GM23338 (cell line): Measurements from ENCODE around the gene KLRK1. TPM values are rescaled to one million over a fixed set of nuclear protein-coding genes. Genes with fewer than 3 reads are reported as not detected.

ENCODE experiments used
- ATAC-seq: fragments of 200-7000 bp; cut with Tn5 transposase; 3 replicates; pipeline ENCODE4 v1.9.1; 2020
- DNase-seq: peaks from one replicate; pipeline ENCODE4 v3.0.0-alpha.2; 2015; ENCODE audit warnings: low spot score
- H2AFZ ChIP-seq: fragments of 200-600 bp; sonication (generic); 2 replicates; pipeline ENCODE4 v1.8.0; 2016; ENCODE audit warnings: antibody characterized with exemption, mild to moderate bottlenecking, moderate library complexity
- H3F3A ChIP-seq: fragments of 200-600 bp; sonication (generic); replicated peaks from 2 replicates; pipeline ENCODE4 v1.8.0; 2017; ENCODE audit warnings: antibody characterized with exemption, mixed run types, low read depth
- H3K27ac ChIP-seq: fragments of 200-600 bp; sonication (generic); 2 replicates; pipeline ENCODE4 v1.6.1; 2016; ENCODE audit warnings: low read depth
- H3K27me3 ChIP-seq: fragments of 200-600 bp; sonication (generic); 2 replicates; pipeline ENCODE4 v1.8.0; 2016; ENCODE audit warnings: mild to moderate bottlenecking, mixed run types, moderate library complexity; ENCODE audit not compliant: insufficient read depth
- H3K36me3 ChIP-seq: fragments of 200-600 bp; sonication (generic); 2 replicates; pipeline ENCODE4 v1.8.0; 2016; ENCODE audit warnings: mild to moderate bottlenecking; ENCODE audit not compliant: insufficient read depth
- H3K4me1 ChIP-seq: fragments of 200-600 bp; sonication (generic); 2 replicates; pipeline ENCODE4 v1.8.0; 2016; ENCODE audit warnings: mild to moderate bottlenecking, moderate library complexity; ENCODE audit not compliant: insufficient read depth
- H3K4me2 ChIP-seq: fragments of 200-600 bp; sonication (generic); 2 replicates; pipeline ENCODE4 v1.7.1; 2017; ENCODE audit warnings: mixed run types
- H3K4me3 ChIP-seq: fragments of 200-600 bp; sonication (generic); 2 replicates; pipeline ENCODE4 v1.6.1; 2016; ENCODE audit warnings: mixed run types
- H3K79me2 ChIP-seq: fragments of 200-600 bp; sonication (generic); replicated peaks from 2 replicates; pipeline ENCODE4 v1.8.0; 2017; ENCODE audit warnings: mild to moderate bottlenecking; ENCODE audit not compliant: insufficient read depth
- H3K9me2 ChIP-seq: fragments of 200-600 bp; sonication (generic); 2 replicates; pipeline ENCODE4 v1.8.0; 2017; ENCODE audit not compliant: insufficient read depth
- H4K20me1 ChIP-seq: fragments of 200-600 bp; sonication (generic); replicated peaks from 2 replicates; pipeline ENCODE4 v1.8.0; 2017; ENCODE audit warnings: mild to moderate bottlenecking; ENCODE audit not compliant: insufficient read depth
- H3K27ac Mint-ChIP-seq: 2 replicates; pipeline ENCODE4 v1.8.0; 2020; ENCODE audit warnings: inconsistent platforms, mild to moderate bottlenecking, moderate library complexity, mixed read lengths
- H3K27me3 Mint-ChIP-seq: 3 replicates; pipeline ENCODE4 v1.8.0; 2022; ENCODE audit warnings: low read depth, mild to moderate bottlenecking, moderate library complexity, mixed read lengths, inconsistent platforms; ENCODE audit not compliant: insufficient read depth, poor library complexity
- H3K36me3 Mint-ChIP-seq: 3 replicates; pipeline ENCODE4 v1.8.0; 2021; ENCODE audit warnings: low read depth, mild to moderate bottlenecking, inconsistent platforms, moderate library complexity, mixed read lengths
- H3K4me1 Mint-ChIP-seq: 3 replicates; pipeline ENCODE4 v1.8.0; 2020; ENCODE audit warnings: mild to moderate bottlenecking, inconsistent platforms, mixed read lengths
- H3K4me3 Mint-ChIP-seq: 3 replicates; pipeline ENCODE4 v1.8.0; 2021; ENCODE audit warnings: moderate library complexity, mild to moderate bottlenecking, inconsistent platforms, mixed read lengths
- H3K9me3 Mint-ChIP-seq: 3 replicates; pipeline ENCODE4 v1.8.0; 2020; ENCODE audit warnings: moderate library complexity, mild to moderate bottlenecking, inconsistent platforms, mixed read lengths
- CREB1 ChIP-seq: fragments of 250-450 bp; sonication (Bioruptor Pico); IDR thresholded peaks from 2 replicates; pipeline ENCODE4 v1.5.0; 2020; ENCODE audit warnings: low read depth, mild to moderate bottlenecking, moderate library complexity
- CTCF ChIP-seq, 2 experiments: fragments of 200-600 bp in 1 of 2; sonication (generic) in 1 of 2; conservative IDR thresholded peaks; 2 replicates each; pipeline versions ENCODE4 v1.5.1 to v1.6.1; 2016 to 2017; ENCODE audit warnings: antibody characterized with exemption in 2 of 2, low read depth in 2 of 2, mild to moderate bottlenecking in 2 of 2, moderate library complexity in 1 of 2
- ETS1 ChIP-seq: IDR thresholded peaks from 2 replicates; pipeline ENCODE4 v1.6.1; 2016; ENCODE audit warnings: antibody characterized with exemption
- EZH2 ChIP-seq: fragments of 200-600 bp; sonication (generic); IDR thresholded peaks from one replicate; pipeline ENCODE4 v1.8.0; 2017; ENCODE audit warnings: antibody characterized with exemption, mild to moderate bottlenecking, low read depth; ENCODE audit not compliant: unreplicated experiment
- EZH2phosphoT487 ChIP-seq: fragments of 200-600 bp; sonication (generic); IDR thresholded peaks from one replicate; pipeline ENCODE4 v1.8.1; 2018; ENCODE audit warnings: antibody characterized with exemption; ENCODE audit not compliant: unreplicated experiment
- JUNB ChIP-seq: IDR thresholded peaks from one replicate; pipeline ENCODE4 v1.6.1; 2016; ENCODE audit warnings: antibody characterized with exemption; ENCODE audit not compliant: unreplicated experiment
- REST ChIP-seq: IDR thresholded peaks from one replicate; pipeline ENCODE4 v1.6.1; 2018; ENCODE audit warnings: antibody characterized with exemption; ENCODE audit not compliant: unreplicated experiment
- STAT1 ChIP-seq: IDR thresholded peaks from one replicate; pipeline ENCODE4 v1.6.1; 2016; ENCODE audit warnings: antibody characterized with exemption; ENCODE audit not compliant: unreplicated experiment
- ZNF114 ChIP-seq: fragments of 250-450 bp; sonication (Bioruptor Pico); IDR thresholded peaks from 2 replicates; pipeline ENCODE4 v1.5.0; 2020; ENCODE audit warnings: mild to moderate bottlenecking, moderate library complexity
- ZNF331 ChIP-seq: fragments of 250-450 bp; sonication (Bioruptor Pico); IDR thresholded peaks from 2 replicates; pipeline ENCODE4 v1.5.0; 2020; ENCODE audit warnings: low read depth, mild to moderate bottlenecking, moderate library complexity
- ZNF462 ChIP-seq: fragments of 250-450 bp; sonication (Bioruptor Pico); IDR thresholded peaks from 2 replicates; pipeline ENCODE4 v1.5.0; 2020; ENCODE audit warnings: mild to moderate bottlenecking, moderate library complexity
- polyA plus RNA-seq: library from polyadenylated mRNA; unstranded; fragments of >200 nt; fragmentation: Nextera tagmentation; extraction: Ambion mirVana; gene quantifications from 2 replicates; pipeline ENCODE4 v1.2.1, GENCODE V29; 2016
- total RNA-seq: library from RNA; depleted of rRNA; stranded (reverse); fragments of >200 nt; shearing (Covaris generic); gene quantifications from 2 replicates; pipeline ENCODE4 v1.2.3, GENCODE V29; 2014

The KLRK1 gene
- total and polyA plus RNA-seq, 2 experiments from 2014 or later, result not detected

- no peak within 1 kb of the TSS for H3K4me3 Mint-ChIP-seq
- H3K27ac Mint-ChIP-seq, result no peak within 1 kb of the TSS
- Histone ChIP-seq H3K9me2 (no peaks in the 10 kb centered on the region), H3K79me2 (no peaks in the 10 kb centered on the region), H2AFZ (no peak within 1 kb of the TSS), H3K27me3 (no peaks in the 10 kb centered on the region), H3K4me2 (no peak within 1 kb of the TSS), H3K4me3 (no peak within 1 kb of the TSS), H3F3A (no peaks in the 10 kb centered on the region), H3K27ac (no peak within 1 kb of the TSS), H3K36me3 (no peaks in the 10 kb centered on the region), H4K20me1 (no peaks in the 10 kb centered on the region), H3K4me1 (no peaks in the 10 kb centered on the region)
- DNase-seq, result no peak
- TF ChIP-seq STAT1 (no peak), EZH2phosphoT487 (no peak), ZNF331 (no peak), REST (no peak), CTCF (conservative IDR thresholded peaks at IDR 0.05; ENCODE audit: low read depth in 2 of 2) (no peak), EZH2 (no peak), CREB1 (no peak), ETS1 (no peak), JUNB (no peak), ZNF462 (CRISPR knock-in tag) (no peak), ZNF114 (CRISPR knock-in tag) (no peak)
- no peaks in the 10 kb centered on the region for H3K36me3 Mint-ChIP-seq
- H3K4me1 Mint-ChIP-seq, result peaks cover 13% of the 10 kb centered on the region; the same call in 2 of the 3 replicates
- H3K27me3 Mint-ChIP-seq, result no peaks in the 10 kb centered on the region
- ATAC-seq, result no peak
- H3K9me3 Mint-ChIP-seq, result no peaks in the 10 kb centered on the region
Observed at GRCh38 chr12:10409392-10409791, 19.6 kb upstream of the KLRK1 start, which contains the start of gene KLRC4. Gene KLRC4, minus strand, starts transcription at chr12:10409757. Its CDS starts 182 bp downstream, at chr12:10409575.
